ENCODE measurements around the gene KRTAP10-5. TPM values are rescaled to one million over a fixed set of nuclear protein-coding genes. Genes with fewer than 3 reads are reported as not detected.
A peak's percentile ranks its signal among the peaks of the same experiment; 100 is the strongest.

KRTAP10-5 gene
- total RNA-seq, 1 donor from 2014 or later: not detected

DNA sequence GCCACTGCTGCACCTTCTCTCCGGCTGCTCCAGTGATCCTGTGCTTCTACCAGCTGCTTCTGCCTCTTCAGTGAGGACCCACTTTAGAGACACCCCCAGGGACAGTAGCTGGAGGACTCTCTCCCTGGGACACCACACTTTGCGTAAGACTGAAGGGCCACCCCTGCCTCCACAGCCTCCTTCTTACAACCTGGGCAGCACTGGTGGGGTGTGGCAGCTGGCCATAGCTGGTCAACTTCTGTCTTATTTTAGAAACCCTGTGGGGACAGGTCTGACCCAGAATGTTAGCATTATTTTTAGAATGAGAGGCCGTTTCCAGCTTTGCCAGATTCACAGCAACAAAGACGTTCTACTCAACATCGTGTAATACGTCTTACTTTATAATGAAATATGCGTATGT lies 45.4 kb upstream of the KRTAP10-5 start:
- Histone ChIP-seq H3K4me1 (no peaks in the 10 kb centered on the region), H3K36me3 (no peaks in the 10 kb centered on the region), H3K4me3 (no peak overlapping the region), H3K27ac (no peak overlapping the region), H3K27me3 (ENCODE audit: low read depth) (peaks cover 20% of the 10 kb centered on the region), H3K9me3 (peaks cover 9% of the 10 kb centered on the region)
- intact Hi-C loops (cut with DNase I): no loop called here
- no peak for DNase-seq
- no peak for ATAC-seq
- TF ChIP-seq, protein P1, sequence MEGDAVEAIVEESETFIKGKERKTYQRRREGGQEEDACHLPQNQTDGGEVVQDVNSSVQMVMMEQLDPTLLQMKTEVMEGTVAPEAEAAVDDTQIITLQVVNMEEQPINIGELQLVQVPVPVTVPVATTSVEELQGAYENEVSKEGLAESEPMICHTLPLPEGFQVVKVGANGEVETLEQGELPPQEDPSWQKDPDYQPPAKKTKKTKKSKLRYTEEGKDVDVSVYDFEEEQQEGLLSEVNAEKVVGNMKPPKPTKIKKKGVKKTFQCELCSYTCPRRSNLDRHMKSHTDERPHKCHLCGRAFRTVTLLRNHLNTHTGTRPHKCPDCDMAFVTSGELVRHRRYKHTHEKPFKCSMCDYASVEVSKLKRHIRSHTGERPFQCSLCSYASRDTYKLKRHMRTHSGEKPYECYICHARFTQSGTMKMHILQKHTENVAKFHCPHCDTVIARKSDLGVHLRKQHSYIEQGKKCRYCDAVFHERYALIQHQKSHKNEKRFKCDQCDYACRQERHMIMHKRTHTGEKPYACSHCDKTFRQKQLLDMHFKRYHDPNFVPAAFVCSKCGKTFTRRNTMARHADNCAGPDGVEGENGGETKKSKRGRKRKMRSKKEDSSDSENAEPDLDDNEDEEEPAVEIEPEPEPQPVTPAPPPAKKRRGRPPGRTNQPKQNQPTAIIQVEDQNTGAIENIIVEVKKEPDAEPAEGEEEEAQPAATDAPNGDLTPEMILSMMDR (IDR thresholded peaks at IDR 0.05): no peak

DNA sequence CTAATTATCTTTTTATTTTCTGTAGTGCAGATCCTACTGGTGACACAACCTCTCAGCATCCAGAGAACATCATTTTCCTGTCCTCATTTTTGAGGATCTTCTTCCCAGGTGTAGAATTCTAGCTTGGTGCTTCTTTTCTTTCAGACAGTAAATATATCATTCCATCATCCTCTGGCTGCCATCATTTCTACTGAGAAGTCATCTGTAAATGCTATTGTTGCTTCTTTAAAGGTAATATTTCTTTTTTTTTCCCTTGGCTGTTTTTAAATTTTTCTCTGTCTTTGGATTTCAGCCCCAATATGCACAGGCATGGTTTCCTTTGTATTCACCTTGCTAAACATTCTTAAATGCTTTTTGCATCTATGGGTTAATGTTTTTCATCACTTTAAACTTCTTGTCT lies 43.2 kb upstream of the KRTAP10-5 start:
- intact Hi-C loops (cut with DNase I): no loop called here
- no peaks in the 10 kb centered on the region for H3K4me1 ChIP-seq
- H3K36me3 ChIP-seq: no peaks in the 10 kb centered on the region
- H3K9me3 ChIP-seq: peaks cover 13% of the 10 kb centered on the region
- TF ChIP-seq, protein P1 (IDR thresholded peaks at IDR 0.05): no peak
- H3K27ac ChIP-seq: no peak overlapping the region
- H3K4me3 ChIP-seq: no peak overlapping the region
- ATAC-seq (no peak), DNase-seq (no peak)
- peaks cover 14% of the 10 kb centered on the region for H3K27me3 ChIP-seq (ENCODE audit: low read depth)

DNA sequence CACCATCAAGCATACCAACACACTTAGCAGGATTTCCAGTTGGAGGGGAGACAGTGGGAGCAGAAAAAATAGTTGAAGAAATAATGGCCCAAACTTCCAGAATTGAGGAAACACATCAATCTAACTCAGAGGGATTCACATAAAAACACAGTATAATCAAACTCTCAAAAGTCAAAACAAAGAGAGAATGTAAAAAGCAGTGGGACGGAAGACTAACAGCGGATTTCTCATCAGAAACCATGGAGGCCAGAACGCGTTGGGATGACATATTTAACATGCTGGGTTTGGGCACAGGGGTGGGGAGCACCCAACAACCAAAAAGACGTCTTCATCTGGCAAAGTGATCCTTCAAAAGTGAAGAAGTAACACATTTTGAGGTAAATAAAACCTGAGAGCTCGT lies 39.5 kb upstream of the KRTAP10-5 start:
- intact Hi-C loops (cut with DNase I): no loop called here
- TF ChIP-seq, protein P1 (IDR thresholded peaks at IDR 0.05): no peak
- no peaks in the 10 kb centered on the region for H3K4me1 ChIP-seq
- no peak overlapping the region for H3K27ac ChIP-seq
- ATAC-seq: no peak
- no peak overlapping the region for H3K4me3 ChIP-seq
- no peaks in the 10 kb centered on the region for H3K27me3 ChIP-seq (ENCODE audit: low read depth)
- peaks cover 13% of the 10 kb centered on the region for H3K9me3 ChIP-seq
- DNase-seq: no peak
- H3K36me3 ChIP-seq: no peaks in the 10 kb centered on the region

DNA sequence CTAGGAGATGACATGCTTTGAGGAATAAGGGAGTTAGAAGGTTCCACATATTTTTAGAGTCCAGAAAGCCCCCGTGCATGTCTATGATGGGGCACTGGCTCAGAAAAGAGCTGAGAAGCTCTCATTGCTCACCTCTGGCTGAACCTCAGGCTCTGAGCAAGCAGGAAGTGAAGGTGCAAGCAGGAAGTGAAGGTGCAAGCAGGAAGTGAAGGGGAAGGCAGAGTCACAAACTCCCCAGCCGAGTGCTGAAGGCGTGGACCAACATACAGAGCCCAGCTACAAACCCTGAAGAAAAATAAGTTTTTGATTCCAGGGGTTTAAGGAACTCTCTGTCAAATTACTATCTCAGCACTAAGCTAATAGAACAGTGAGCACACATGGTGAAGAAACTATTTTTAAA lies 38.5 kb upstream of the KRTAP10-5 start:
- TF ChIP-seq, protein P1 (IDR thresholded peaks at IDR 0.05): no peak
- peak; percentile 21 to 58 for ATAC-seq
- Histone ChIP-seq H3K4me1 (no peaks in the 10 kb centered on the region), H3K27ac (no peak overlapping the region), H3K27me3 (ENCODE audit: low read depth) (no peaks in the 10 kb centered on the region), H3K9me3 (peaks cover 13% of the 10 kb centered on the region), H3K4me3 (no peak overlapping the region), H3K36me3 (no peaks in the 10 kb centered on the region)
- no peak for DNase-seq
- intact Hi-C loops (cut with DNase I): no loop called here

DNA sequence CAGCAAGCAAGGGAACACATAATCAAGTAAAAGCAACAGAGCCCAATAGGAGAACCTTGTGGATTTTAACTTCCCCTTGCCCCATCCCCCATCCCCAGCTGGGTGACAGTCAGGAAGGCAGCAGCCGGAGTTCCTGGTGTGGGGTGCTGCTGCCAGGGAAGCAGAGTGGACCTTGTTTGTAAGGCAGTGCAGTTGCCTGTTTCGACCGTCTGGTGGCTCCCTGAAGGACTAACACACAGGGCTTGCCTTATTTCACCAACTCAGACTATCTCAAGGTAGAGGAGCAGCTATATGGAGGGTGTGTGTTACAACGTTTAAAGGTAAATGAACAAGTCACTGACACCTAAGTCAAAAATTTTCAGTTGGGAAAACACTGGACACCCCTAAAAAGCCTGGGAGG lies 38.1 kb upstream of the KRTAP10-5 start:
- Histone ChIP-seq H3K27ac (no peak overlapping the region), H3K4me1 (no peaks in the 10 kb centered on the region), H3K9me3 (peaks cover 11% of the 10 kb centered on the region), H3K36me3 (no peaks in the 10 kb centered on the region), H3K27me3 (ENCODE audit: low read depth) (no peaks in the 10 kb centered on the region), H3K4me3 (no peak overlapping the region)
- intact Hi-C loops (cut with DNase I): no loop called here
- TF ChIP-seq, protein P1 (IDR thresholded peaks at IDR 0.05): peak; percentile 27
- DNase-seq (peak; percentile 53), ATAC-seq (peak; percentile 54 to 71)

DNA sequence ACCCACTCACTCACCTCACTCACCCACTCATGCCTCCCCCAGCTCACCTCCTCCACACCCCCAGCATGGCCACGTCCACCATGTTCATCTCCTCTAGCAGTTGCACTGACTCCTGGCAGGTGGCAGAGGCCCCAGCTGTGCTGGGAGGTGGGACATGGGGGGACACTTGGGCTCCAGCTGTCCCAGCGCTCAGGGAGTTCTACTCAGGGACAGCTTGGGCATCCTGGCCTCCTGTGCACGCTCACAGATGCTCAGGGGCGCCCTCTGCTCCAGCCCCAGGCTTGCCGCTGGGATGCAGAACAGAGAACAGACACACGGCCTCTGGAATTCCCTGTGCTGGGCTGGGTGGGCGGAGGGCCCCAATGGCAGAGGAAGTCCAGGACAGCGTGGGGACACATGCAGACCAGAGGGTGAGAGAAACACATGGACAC lies 36.7 kb upstream of the KRTAP10-5 start:
- intact Hi-C loops (cut with DNase I): no loop called here
- no peak for ATAC-seq
- DNase-seq: no peak
- H3K36me3 ChIP-seq: no peaks in the 10 kb centered on the region
- H3K4me1 ChIP-seq: no peaks in the 10 kb centered on the region
- H3K27me3 ChIP-seq (ENCODE audit: low read depth): no peaks in the 10 kb centered on the region
- H3K27ac ChIP-seq: no peak overlapping the region
- TF ChIP-seq, protein P1 (IDR thresholded peaks at IDR 0.05): no peak
- no peak overlapping the region for H3K4me3 ChIP-seq
- H3K9me3 ChIP-seq: peaks cover 4% of the 10 kb centered on the region
